ENCODE results near the gene PCDH9.

The PCDH9 gene

GRCh38 chr13:66657165-66657881, 572.8 kb downstream of the PCDH9 start:
- Histone ChIP-seq H3K4me3 (replicated peaks; ENCODE audit: insufficient read depth, low read length) (no peak overlapping the region), H3K27ac (replicated peaks) (no peak overlapping the region), H3K27me3 (ENCODE audit: insufficient read depth, poor library complexity, severe bottlenecking) (no peaks in the 10 kb centered on the region)
- TF ChIP-seq REST (IDR thresholded peaks at IDR 0.05; ENCODE audit: insufficient replicate concordance, low read depth), result no peak
- no peak for TF ChIP-seq POLR2AphosphoS5 (IDR thresholded peaks at IDR 0.05; ENCODE audit: low read depth)
- TF ChIP-seq, protein P1, sequence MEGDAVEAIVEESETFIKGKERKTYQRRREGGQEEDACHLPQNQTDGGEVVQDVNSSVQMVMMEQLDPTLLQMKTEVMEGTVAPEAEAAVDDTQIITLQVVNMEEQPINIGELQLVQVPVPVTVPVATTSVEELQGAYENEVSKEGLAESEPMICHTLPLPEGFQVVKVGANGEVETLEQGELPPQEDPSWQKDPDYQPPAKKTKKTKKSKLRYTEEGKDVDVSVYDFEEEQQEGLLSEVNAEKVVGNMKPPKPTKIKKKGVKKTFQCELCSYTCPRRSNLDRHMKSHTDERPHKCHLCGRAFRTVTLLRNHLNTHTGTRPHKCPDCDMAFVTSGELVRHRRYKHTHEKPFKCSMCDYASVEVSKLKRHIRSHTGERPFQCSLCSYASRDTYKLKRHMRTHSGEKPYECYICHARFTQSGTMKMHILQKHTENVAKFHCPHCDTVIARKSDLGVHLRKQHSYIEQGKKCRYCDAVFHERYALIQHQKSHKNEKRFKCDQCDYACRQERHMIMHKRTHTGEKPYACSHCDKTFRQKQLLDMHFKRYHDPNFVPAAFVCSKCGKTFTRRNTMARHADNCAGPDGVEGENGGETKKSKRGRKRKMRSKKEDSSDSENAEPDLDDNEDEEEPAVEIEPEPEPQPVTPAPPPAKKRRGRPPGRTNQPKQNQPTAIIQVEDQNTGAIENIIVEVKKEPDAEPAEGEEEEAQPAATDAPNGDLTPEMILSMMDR (IDR thresholded peaks at IDR 0.05; ENCODE audit: insufficient read depth, low read length), result no peak
- no peak for TF ChIP-seq GABPA (IDR thresholded peaks at IDR 0.05; ENCODE audit: low read depth)
- no peak for TF ChIP-seq SPI1 (IDR thresholded peaks at IDR 0.05; ENCODE audit: borderline replicate concordance, low read depth)
- DNase-seq (ENCODE audit: low read depth in 1 of 2, low spot score in 1 of 2), result no peak

GRCh38 chr13:66655847-66656454, 574.2 kb downstream of the PCDH9 start:
- Histone ChIP-seq H3K4me3 (replicated peaks; ENCODE audit: insufficient read depth, low read length) (no peak overlapping the region), H3K27me3 (ENCODE audit: insufficient read depth, poor library complexity, severe bottlenecking) (no peaks in the 10 kb centered on the region), H3K27ac (replicated peaks) (no peak overlapping the region)
- TF ChIP-seq SPI1 (IDR thresholded peaks at IDR 0.05; ENCODE audit: borderline replicate concordance, low read depth) (no peak), POLR2AphosphoS5 (IDR thresholded peaks at IDR 0.05; ENCODE audit: low read depth) (no peak), GABPA (IDR thresholded peaks at IDR 0.05; ENCODE audit: low read depth) (no peak), REST (IDR thresholded peaks at IDR 0.05; ENCODE audit: insufficient replicate concordance, low read depth) (no peak)
- TF ChIP-seq, protein P1 (IDR thresholded peaks at IDR 0.05; ENCODE audit: insufficient read depth, low read length), result no peak
- DNase-seq (ENCODE audit: low read depth in 1 of 2, low spot score in 1 of 2), result no peak

- no peak for DNase-seq (ENCODE audit: low read depth in 1 of 2, low spot score in 1 of 2)
- TF ChIP-seq SPI1 (IDR thresholded peaks at IDR 0.05; ENCODE audit: borderline replicate concordance, low read depth), result no peak
- TF ChIP-seq, protein P1 (IDR thresholded peaks at IDR 0.05; ENCODE audit: insufficient read depth, low read length), result no peak
- no peak for TF ChIP-seq GABPA (IDR thresholded peaks at IDR 0.05; ENCODE audit: low read depth)
- no peak for TF ChIP-seq POLR2AphosphoS5 (IDR thresholded peaks at IDR 0.05; ENCODE audit: low read depth)
- Histone ChIP-seq H3K4me3 (replicated peaks; ENCODE audit: insufficient read depth, low read length) (no peak overlapping the region), H3K27me3 (ENCODE audit: insufficient read depth, poor library complexity, severe bottlenecking) (no peaks in the 10 kb centered on the region), H3K27ac (replicated peaks) (no peak overlapping the region)
Measured at GRCh38 chr13:66644855-66645460, 585.2 kb downstream of the PCDH9 start.
